ENCODE data around the gene INIP.

DNA sequence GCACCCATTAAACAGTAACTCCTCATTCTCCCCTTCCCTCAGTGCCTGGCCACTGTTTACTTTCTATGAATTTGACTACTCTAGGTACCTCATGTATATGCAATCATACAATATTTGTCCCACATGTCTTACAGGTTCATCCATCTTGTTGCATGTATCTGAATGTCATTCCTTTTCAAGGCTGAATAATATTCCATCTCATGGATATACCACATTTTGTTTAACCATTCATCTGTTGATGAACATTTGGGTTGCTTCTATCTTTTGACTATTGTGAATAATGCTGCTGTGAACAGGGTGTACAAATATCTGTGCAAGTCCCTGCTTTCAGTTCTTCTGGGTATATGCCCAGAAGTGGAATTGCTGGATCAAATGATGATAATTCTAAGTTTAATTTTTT is 40.9 kb downstream of the INIP start:
- TF ChIP-seq POLR2A (IDR thresholded peaks at IDR 0.05) (no peak), CTCF (IDR thresholded peaks at IDR 0.05) (no peak), EP300 (IDR thresholded peaks at IDR 0.05; ENCODE audit: low read depth) (no peak)
